HG03097 (cell line): ENCODE data around the gene KCNK1.
"Not testable (repeated sequence)": the region's sequence is repeated elsewhere in the genome, so short reads cannot be mapped to it uniquely, and the experiment has no call there.

ENCODE experiments used
- ATAC-seq: cut with Tn5 transposase; IDR thresholded peaks from one replicate; pipeline ENCODE4 v1.9.1; 2021; ENCODE audit not compliant: unreplicated experiment, low FRiP score

KCNK1 gene

GRCh38 chr1:233664804-233665574 is 51.1 kb downstream of the KCNK1 start:
- no peak for ATAC-seq

- no peak for ATAC-seq
These were observed 51.8 kb downstream of the KCNK1 start for GRCh38 chr1:233665575-233666270.

- no peak for ATAC-seq
These were observed 53.8 kb downstream of the KCNK1 start for GRCh38 chr1:233667741-233668140.

GRCh38 chr1:233668146-233668724 is 54.3 kb downstream of the KCNK1 start:
- ATAC-seq: no peak

- no peak for ATAC-seq
These were observed 54.9 kb downstream of the KCNK1 start for GRCh38 chr1:233668725-233669294.

- ATAC-seq: not testable (repeated sequence)
These were observed 56.5 kb downstream of the KCNK1 start for GRCh38 chr1:233670363-233670762.

GRCh38 chr1:233671286-233671685 is 57.4 kb downstream of the KCNK1 start:
- no peak for ATAC-seq

- no peak for ATAC-seq
These were observed 58.8 kb downstream of the KCNK1 start for GRCh38 chr1:233672732-233673131.

GRCh38 chr1:233673261-233673946 is 59.5 kb downstream of the KCNK1 start:
- ATAC-seq: no peak

GRCh38 chr1:233673947-233674431 is 60.1 kb downstream of the KCNK1 start:
- ATAC-seq: no peak

- no peak for ATAC-seq
These were observed 61.5 kb downstream of the KCNK1 start for GRCh38 chr1:233675446-233675845.

GRCh38 chr1:233675893-233676292 is 62.0 kb downstream of the KCNK1 start:
- ATAC-seq: peak; percentile 83

- ATAC-seq: no peak
These were observed 63.9 kb downstream of the KCNK1 start for GRCh38 chr1:233677690-233678354.

- no peak for ATAC-seq
These were observed 65.1 kb downstream of the KCNK1 start for GRCh38 chr1:233679030-233679429.

GRCh38 chr1:233679591-233680373 is 65.9 kb downstream of the KCNK1 start:
- no peak for ATAC-seq

- ATAC-seq: no peak
These were observed 67.4 kb downstream of the KCNK1 start for GRCh38 chr1:233681285-233681684.

GRCh38 chr1:233686653-233687052 is 72.7 kb downstream of the KCNK1 start:
- ATAC-seq: not testable (repeated sequence)

- ATAC-seq: no peak
These were observed 75.3 kb downstream of the KCNK1 start for GRCh38 chr1:233689017-233689747.
